GM21360 (cell line): ENCODE measurements around the gene OTOF.

Experiments used
- ATAC-seq: cut with Tn5 transposase; IDR thresholded peaks from one replicate; pipeline ENCODE4 v1.9.1; 2021; ENCODE audit warnings: mild to moderate bottlenecking, moderate library complexity; ENCODE audit not compliant: unreplicated experiment

Gene OTOF

DNA sequence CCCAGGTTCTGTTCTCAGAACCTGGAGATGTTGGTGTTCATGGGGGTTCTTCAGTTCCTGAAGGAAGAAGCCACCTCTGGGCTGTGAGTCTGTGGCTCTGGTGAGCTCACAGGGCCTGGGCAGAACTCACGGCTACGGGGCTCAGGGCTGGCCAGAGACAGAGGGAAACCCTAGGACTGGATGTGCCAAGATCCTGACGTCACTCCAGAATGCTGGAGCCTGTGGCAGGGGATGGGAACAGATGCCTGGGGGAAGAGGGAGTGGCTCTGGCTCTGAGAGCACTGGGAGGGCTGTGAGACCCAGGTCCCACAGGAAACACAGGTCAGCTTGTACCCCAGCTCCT lies at the start of gene OTOF:
OTOF (minus strand) TSS at position 214 of the 343 bp plus-strand sequence.
- no peak for ATAC-seq

DNA sequence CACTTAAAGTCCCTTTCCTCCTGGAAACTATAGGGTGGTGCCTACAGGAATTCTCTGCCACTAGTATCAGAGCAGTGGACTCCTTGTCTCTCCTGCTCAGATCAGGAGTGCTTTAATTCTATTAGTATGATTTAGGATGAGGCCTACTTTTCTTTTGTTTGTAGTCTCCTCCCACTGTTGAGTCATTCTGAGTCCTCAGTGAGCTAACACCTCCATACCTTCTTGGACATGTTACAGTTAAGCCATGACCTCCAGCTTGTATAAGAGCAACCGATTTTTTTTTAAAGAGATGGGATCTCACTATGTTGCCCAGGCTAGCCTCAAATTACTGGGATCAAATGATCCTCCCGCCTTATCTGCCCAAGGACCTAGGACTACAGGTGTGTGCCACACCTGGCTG lies 48.7 kb upstream of the OTOF start:
- no peak for ATAC-seq

DNA sequence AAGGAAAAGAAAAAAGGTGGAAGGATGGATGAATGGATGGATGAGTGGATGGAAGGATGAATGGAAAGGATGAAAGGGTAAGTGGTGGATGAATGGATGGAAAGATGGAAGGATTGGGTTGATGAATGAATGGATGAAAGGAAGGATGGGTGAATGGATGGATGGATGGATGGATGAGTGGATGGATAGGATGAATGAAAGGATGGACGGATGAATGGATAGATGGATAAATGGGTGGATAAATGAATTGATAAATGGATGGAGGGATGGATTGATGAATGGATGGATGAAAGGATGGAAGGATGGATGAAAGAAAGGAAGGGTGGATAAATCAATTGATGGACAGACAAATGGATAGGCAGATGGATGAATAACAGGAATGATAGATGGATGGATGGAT lies 48.2 kb upstream of the OTOF start:
- ATAC-seq: no peak

DNA sequence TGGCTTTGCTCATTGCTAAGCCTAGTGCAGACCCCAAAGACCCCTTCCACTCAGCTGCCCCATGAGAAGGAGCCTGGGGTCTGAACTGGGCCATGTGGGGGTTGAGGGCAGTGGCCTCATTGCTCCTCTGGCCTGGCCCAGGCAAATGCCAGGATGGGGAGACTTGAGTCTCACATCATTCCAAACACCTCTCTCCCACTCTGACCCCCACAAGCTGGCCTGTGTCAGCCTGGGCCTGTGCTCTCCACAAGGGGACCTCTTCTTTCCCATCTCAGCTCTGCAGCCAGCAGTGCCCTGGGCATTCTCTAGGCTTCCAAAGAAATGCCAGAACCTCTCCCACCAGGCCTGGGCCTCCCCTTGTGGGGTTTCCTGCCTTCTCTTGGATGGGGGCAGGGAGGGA lies 45.8 kb upstream of the OTOF start:
- ATAC-seq: no peak

DNA sequence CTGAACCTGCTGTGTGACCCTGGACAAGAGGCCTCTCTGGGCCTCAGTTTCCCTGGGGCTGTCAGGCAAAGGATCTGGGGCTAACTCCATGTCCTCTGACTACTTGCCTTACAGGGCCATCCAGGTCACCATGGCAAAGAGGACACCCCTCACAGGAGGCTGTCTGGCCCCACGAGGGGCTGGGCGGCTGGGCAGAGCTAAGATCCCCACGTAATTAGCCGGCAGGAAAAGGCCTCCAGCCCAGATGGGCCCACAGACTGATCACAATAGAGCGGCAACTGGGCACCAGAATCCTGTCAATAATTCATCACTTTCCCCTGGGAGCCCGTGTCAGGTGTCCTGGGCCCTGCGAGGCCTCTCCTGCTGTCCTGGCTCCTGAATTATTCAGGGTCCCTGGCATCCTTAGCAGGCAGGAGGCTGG lies 44.8 kb upstream of the OTOF start:
- no peak for ATAC-seq

DNA sequence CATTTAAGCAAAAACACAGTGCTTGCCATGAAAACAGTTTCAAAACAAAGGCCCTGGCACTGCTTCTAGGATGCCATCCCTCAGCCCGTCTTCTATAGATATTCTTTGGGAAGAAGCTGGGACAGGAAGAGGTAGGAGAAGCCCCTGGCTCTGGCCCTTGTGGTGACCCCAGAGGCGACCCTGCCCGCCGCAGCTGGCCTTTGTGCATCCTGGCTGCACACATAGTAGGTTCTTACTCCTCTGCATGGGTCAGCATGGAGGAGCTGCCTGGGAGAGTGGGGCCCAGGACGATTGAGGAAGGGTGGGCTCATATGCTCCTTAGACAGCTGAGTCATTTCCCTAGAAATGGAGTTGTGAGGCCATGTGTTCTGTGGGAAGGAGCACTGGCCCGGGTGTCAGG lies 44.4 kb upstream of the OTOF start:
- ATAC-seq: no peak

DNA sequence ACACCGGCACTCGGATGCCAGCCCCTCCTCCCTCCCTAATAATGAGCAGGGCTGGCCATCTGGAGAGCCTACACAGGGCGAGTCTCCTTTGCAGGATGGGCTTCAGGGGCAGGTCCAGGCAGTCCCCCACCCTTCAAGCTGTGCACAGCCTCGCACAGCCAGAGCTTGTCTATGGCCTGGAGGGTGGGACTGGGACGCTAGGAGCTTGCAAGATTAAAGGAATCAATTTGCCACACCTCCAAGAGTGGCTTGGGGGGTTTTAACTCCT lies 43.9 kb upstream of the OTOF start:
- ATAC-seq: no peak

DNA sequence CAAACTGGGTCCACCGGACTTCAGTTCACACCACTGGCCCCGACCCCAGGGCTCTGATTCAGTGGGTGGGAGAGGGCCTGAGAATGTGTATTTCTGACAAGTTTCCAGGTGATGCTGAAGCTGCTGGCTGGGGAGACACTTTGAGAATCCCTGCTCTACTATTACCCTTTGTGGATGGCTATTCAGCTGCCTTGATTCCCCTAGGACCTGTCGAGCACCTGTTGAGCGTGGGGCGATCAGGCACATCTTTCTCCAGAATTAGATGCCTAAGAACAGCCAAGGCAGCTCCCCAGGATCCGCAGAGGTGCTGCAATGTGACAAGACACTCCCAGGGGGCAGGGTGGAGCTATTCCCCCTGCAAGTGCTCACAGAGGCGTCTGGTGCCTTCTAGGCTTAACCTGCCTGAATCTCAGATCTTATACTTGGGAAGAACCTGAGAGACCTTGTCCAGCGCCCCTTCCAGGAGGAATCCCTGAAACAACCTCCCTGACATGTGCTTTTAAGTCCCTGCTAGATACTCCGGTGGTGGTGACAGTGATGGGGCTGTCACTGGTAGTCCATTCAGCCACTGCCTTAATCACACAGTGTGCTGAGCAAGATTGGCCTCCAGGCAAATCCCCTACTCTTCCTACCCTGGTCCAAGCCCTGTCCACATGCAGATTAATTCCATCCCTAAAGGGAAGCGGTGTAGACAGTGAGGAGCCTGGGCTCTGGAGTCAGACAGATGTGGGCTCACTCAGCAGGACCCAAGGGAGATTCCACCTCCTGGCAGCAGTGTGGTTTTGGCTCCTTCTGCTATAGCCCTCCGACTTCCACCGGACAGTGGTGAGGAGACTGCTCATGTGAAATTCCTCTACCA lies 43.4 kb upstream of the OTOF start:
- ATAC-seq: no peak

DNA sequence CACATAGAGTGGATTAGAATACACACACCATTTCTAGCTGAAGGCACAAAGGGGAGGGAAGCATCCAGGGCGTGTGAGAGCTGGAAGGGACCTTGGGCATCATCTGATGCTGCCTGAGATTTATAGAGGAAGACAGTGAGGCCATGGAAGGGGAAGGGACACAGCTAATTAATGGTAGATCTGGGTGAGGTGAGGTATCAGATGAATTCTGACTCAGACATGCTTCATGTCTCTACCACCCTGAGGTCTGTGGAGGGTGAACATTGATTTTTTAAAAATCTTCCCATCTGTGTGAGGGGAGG lies 42.2 kb upstream of the OTOF start:
- no peak for ATAC-seq

DNA sequence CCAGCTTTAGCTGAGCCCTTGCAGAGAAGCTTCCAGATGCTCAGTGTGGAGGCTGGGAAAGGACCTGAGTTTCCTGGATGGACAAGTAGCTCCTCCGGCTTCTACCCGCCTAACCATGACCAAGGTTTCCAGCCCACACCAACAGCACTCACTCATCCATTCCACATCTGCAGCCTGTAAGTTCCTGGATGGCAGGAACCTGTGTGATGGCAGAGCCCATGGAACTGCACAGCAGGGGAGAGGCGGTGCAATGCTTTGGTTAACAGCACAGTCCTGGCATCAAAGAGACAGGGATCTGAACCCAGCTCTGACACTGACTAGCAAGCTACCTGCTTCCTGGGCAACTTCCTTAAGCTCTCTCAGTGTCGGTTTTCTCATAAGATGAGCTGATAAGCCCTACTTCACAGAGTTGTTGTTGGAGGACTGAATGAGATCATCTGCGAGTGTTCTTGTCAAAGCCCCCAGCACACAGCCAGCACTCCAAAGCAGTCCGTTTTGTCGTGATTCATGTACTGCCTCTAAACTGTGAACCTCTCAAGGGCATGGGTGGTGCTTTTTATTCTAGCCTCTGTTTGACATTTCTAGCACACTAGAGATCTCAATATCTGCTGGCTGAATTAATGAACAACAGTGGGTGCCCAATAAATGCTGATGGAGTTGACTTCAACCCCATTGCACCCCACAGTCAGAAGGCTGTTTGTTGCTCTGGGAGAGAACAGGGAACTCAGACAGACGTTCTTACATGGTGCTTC lies 41.6 kb upstream of the OTOF start:
- ATAC-seq: no peak

DNA sequence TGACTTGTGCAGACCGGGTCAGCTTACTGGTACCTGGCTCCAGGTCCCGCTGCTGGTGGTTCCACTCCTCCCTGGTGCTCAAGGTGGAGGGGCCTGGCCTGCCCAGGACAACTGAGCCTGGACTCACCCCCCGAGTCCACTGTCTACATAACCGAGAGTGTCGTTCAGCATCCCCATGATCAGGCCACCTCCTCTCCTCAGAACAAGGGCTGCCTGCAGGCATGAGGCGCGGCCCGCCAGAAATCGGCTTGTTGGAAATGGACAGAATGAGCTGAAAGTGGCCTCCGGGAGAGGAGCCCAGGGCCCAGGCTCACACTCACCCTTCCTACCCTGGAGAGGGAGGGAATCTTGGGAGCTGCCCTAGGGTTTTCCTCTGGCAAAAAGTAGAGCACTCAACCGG lies 38.9 kb upstream of the OTOF start:
- ATAC-seq: no peak

DNA sequence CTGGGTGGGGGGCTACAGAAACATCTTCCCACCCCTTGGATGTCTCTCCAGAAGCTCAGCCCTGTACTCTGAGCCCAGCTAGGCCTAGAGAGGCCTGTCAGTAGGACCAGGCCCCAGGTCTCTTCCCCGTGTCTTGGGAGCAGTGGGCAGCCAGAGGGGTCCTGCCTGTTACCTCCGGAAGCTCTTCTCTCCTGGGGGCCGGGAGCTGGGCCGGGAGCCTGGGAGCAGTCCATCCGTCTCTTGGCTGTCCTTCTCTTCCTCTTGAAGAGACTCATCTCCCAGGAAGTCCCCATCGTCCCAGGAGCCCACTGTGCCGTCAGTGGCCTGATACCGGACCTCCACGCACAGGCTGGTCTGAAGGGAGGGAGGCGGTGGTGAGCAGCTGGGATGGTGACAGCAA lies 38.3 kb upstream of the OTOF start:
- no peak for ATAC-seq

DNA sequence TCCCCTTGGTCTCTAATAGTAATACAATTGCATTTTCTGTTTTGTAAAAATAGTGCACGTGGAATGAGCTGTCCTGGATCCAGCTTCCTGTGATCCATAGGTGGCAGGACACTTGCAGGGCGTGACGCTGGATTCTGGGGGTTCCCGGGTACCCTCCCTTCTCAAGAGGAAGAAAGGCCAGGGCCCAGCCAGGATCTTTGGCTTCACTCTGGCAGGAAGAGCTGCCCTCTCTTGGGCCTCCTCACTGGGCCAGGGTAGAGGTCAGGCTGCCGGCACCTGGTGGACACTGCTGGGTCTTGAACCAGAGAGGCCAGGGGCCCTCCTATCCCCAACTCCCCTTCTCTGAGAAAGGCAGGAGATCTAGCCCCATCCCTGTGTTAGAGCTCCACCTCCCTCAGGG lies 37.8 kb upstream of the OTOF start:
- no peak for ATAC-seq

DNA sequence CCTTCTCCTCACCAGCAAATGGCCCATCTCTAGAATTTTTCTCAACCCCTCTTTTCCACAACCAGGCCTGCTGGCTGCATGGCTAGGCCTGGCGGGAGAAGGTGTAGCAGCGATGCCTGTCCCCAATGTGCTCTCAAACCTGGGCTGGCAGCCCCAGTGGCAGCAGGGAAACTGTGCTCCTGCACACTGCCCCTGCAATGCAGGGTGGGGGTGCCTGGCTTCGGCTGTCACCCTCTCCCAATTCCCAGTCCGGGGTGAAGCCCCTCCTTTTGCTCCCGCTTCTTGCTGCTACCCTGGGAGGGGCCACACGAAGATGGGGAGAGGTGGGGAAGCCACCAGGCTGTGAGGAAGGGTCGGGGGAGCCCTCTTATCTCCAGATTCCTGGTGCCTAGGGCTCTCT lies 36.1 kb upstream of the OTOF start:
- ATAC-seq: no peak

DNA sequence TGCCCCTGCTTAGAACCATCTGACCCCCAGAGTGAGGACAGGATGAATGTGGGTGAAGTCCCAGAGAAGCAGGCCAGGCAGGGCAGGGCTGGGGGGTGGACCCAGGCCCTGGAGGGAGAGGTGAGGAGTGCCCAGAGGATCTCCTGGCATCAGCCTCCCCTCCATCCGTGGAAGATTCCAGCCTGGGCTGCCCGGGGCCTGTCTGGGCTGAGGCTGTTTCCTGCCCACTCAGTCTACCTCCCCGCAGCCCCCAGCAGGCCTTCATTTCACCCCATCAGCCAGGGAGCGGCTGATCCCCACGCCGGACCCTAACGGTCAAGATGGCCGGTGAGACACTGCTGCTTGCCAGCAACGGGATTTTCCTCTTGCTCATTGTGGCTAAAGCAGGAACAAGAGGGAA lies 35.3 kb upstream of the OTOF start:
- ATAC-seq: no peak

DNA sequence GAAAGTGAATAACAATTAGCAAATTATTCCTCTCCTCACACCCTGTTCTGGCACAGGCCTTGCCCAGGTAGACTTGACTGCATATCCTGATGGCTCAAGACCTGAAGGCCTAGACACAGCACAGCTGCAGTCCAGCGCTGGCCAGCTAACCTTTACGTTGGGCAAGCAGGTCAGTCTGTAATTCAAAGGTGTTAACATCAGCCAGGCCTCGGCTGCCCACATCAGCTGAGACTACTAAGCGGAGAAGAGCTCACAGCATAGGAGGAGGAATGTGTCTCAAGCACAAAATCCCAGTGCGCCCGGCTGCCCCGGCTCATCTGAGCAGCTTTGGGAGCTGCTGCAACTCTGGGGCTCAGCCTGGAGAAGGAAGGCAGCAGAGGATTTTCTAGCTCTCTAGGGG lies 33.5 kb upstream of the OTOF start:
- no peak for ATAC-seq

DNA sequence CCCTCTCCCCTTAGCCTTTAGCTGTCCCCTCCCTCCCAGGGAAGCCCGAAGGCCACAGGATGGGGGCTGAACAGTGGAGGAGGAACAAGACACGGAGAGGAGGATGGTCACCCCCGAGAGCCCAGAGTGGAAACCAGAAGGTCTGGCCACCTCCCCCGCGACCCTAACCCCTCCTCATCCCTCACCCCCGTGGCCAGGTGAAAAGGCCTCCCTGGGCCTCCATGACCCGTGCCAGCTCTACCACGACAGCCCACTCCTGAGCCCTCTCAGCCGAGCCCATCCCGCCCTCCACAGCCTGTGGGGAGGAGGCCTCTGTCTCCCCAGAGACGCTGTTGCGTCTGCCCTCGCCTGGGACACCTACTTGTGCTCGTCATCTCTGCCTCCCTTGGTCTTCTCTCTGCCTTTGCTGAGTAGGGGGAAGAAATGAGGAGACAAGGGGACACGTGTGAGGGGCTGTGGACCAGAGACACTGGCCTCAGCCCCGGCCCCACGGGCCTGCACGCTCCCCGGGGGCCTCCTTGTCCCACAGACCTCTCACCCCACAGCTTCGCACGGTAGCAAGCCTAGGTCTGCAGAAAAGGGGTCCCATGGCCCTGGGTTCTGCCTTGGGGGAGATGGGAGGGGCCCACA lies 32.5 kb upstream of the OTOF start:
- no peak for ATAC-seq

DNA sequence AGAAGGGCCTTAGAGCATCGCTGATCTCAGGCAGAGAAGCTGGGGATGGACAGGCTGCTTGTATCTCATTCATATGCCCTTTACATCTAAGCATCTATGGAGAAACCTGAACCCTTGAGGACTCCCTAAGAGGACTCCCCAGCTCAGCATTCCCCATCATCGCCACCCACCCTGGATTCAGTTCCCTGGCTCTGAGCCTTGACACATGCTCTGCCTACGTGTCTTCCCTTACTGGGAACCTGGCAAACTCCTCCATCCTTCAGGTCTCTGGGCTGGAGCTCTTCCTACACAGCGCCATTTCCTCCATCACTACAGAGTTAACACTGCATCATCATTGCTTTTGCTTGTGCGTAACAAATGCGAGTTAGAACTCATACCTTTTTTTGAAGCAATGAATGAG lies 31.2 kb upstream of the OTOF start:
- no peak for ATAC-seq

DNA sequence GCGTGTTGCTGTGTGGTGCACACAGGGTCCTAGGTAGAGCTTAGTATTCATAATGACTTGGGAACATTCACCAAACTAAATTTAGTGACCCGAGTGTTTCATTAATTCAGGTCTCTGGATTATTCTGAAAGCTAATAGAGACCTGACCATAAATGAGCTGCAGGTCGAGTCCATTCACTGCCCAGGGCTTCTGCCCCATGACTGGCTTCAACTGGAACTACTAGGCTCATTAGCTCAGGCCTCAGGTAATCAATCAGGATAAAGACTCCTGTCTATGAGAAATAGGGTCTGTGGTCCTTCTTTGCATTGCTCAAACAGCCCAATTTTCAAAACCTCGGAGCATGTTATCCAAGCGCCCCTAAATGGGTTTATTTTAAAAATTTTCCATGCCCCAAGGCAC lies 30.0 kb upstream of the OTOF start:
- no peak for ATAC-seq

DNA sequence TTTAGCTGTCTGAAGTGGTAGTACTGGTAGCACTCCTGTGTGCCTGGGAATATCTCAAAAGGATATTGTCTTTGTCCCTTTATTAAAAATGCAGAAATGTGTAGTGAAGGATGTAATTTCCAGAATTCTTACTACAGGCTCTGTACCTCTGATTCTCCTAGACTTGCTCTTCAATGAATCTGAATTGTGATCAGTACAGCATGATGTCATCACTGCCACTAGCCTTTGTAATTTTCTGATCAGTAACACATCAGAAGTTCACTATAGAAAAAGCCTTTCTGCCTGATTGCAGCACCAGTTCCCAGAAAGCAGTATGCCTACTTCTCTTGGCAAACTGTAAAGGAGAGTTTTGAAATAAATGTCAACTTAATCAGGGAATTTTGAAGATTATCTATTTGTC lies 29.2 kb upstream of the OTOF start:
- no peak for ATAC-seq

DNA sequence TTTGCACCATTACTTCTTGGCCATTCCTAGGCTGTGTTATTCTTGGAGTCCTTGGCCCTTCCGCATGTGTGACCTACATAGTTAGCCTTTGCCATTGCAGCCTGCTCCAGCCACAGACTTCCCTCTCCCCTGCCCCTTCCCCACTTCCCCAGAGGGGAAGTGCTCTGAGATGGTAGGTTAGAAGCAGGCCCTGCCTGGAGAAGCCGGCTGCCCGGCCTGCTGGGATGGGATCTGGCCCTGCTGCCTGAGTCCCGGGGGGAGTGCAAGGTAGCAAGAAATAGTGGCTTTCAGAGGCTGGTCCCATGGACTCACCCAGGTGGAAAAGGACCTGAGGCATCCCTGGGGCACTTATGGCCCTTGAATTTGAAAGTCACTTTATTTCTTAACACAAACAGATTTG lies 28.4 kb upstream of the OTOF start:
- ATAC-seq: no peak

DNA sequence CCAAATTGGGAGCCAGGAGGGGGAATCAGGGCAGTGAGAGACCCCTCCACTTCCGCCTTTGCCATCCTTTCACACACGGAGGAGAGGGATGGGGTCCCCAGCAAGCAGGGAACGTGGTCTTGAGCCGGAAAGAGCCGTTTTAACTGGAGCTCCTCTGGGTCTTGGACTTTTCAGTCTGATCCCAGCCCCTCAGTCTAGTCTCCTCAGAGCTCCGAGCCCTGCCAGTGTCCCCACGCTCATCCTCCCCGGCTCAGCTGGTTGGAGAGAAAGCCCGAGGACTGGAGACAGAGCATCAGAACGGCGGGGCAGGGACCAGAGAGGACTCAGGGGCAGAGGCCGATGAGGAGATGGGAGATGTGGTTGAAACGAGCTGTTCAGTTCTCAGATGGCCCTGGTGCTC lies 26.1 kb upstream of the OTOF start:
- ATAC-seq: no peak
